BE2C (cell line): ENCODE measurements around the gene ANKS4B.
"Not testable (repeated sequence)": the region's sequence is repeated elsewhere in the genome, so short reads cannot be mapped to it uniquely, and the experiment has no call there.

Experiments
- DNase-seq: peaks from one replicate; pipeline ENCODE4 v3.0.0-alpha.2; 2020
- H3K27me3 ChIP-seq: fragments of 250-450 bp; sonication (Bioruptor Pico); 2 replicates; pipeline ENCODE4 v1.5.1; 2020; ENCODE audit warnings: mild to moderate bottlenecking
- H3K36me3 ChIP-seq: fragments of 250-450 bp; sonication (Bioruptor Pico); 2 replicates; pipeline ENCODE4 v1.5.1; 2020; ENCODE audit warnings: mild to moderate bottlenecking
- H3K4me1 ChIP-seq: fragments of 250-450 bp; sonication (Bioruptor Pico); 2 replicates; pipeline ENCODE4 v1.5.1; 2020
- H3K4me3 ChIP-seq: 2 replicates; pipeline ENCODE4 v1.5.1; 2011; ENCODE audit warnings: low read depth, low read length
- H3K9me3 ChIP-seq: fragments of 250-450 bp; sonication (Bioruptor Pico); 2 replicates; pipeline ENCODE4 v1.5.1; 2020
- CTCF ChIP-seq: IDR thresholded peaks from 2 replicates; pipeline ENCODE4 v1.5.1; 2012; ENCODE audit warnings: mild to moderate bottlenecking, low read depth, low read length

ANKS4B gene

GRCh38 chr16:21233045-21233520, 416 bp upstream of the ANKS4B start:
- no peak for DNase-seq
- Histone ChIP-seq H3K4me1 (no peaks in the 10 kb centered on the region), H3K27me3 (peaks cover 6% of the 10 kb centered on the region; the same call in 1 of the 2 replicates), H3K36me3 (no peaks in the 10 kb centered on the region), H3K9me3 (no peaks in the 10 kb centered on the region), H3K4me3 (no peak overlapping the region)
- TF ChIP-seq CTCF, result no peak

GRCh38 chr16:21235199-21235585, 1.7 kb downstream of the ANKS4B start:
- H3K27me3 ChIP-seq, result peaks cover 6% of the 10 kb centered on the region
- no peaks in the 10 kb centered on the region for H3K36me3 ChIP-seq
- no peak overlapping the region for H3K4me3 ChIP-seq
- no peak for DNase-seq
- H3K4me1 ChIP-seq, result no peaks in the 10 kb centered on the region
- no peaks in the 10 kb centered on the region for H3K9me3 ChIP-seq
- TF ChIP-seq CTCF, result no peak

- TF ChIP-seq CTCF, result no peak
- no peaks in the 10 kb centered on the region for H3K9me3 ChIP-seq
- H3K27me3 ChIP-seq, result peaks cover 2% of the 10 kb centered on the region
- H3K4me3 ChIP-seq, result no peak overlapping the region
- H3K36me3 ChIP-seq, result no peaks in the 10 kb centered on the region
- no peak for DNase-seq
- no peaks in the 10 kb centered on the region for H3K4me1 ChIP-seq
These were observed 3.3 kb downstream of the ANKS4B start for GRCh38 chr16:21236831-21237230.

GRCh38 chr16:21239646-21240045, 6.1 kb downstream of the ANKS4B start:
- Histone ChIP-seq H3K27me3 (peaks cover 3% of the 10 kb centered on the region), H3K36me3 (no peaks in the 10 kb centered on the region), H3K4me1 (no peaks in the 10 kb centered on the region), H3K9me3 (no peaks in the 10 kb centered on the region), H3K4me3 (no peak overlapping the region)
- no peak for TF ChIP-seq CTCF
- no peak for DNase-seq

- DNase-seq, result no peak
- Histone ChIP-seq H3K4me1 (no peaks in the 10 kb centered on the region), H3K4me3 (no peak overlapping the region), H3K9me3 (no peaks in the 10 kb centered on the region), H3K27me3 (peaks cover 3% of the 10 kb centered on the region), H3K36me3 (no peaks in the 10 kb centered on the region)
- no peak for TF ChIP-seq CTCF
These were observed 9.3 kb downstream of the ANKS4B start for GRCh38 chr16:21242756-21243155.

- TF ChIP-seq CTCF, result no peak
- Histone ChIP-seq H3K4me3 (no peak overlapping the region), H3K4me1 (no peaks in the 10 kb centered on the region), H3K9me3 (no peaks in the 10 kb centered on the region), H3K36me3 (no peaks in the 10 kb centered on the region), H3K27me3 (peaks cover 3% of the 10 kb centered on the region; the same call in 1 of the 2 replicates)
- DNase-seq, result no peak
These were observed 11.2 kb downstream of the ANKS4B start for GRCh38 chr16:21244518-21245215.

GRCh38 chr16:21248179-21248578, 14.7 kb downstream of the ANKS4B start:
- not testable (repeated sequence) for H3K4me1 ChIP-seq

More at GRCh38 chr16:21248179-21248578, 14.7 kb downstream of the ANKS4B start:
- not testable (repeated sequence) for H3K27me3 ChIP-seq, DNase-seq, H3K9me3 ChIP-seq, H3K36me3 ChIP-seq, H3K4me3 ChIP-seq
